ENCODE measurements around the gene PPP6R3.

Gene PPP6R3

GRCh38 chr11:68460741-68461574, at the start of gene PPP6R3:
Gene PPP6R3, plus strand, starts transcription at chr11:68460752. Its CDS starts 76,913 bp downstream, at chr11:68537665.
- Histone ChIP-seq H2AFZ (ENCODE audit: low read length) (peak within 1 kb of the TSS; percentile 94), H3K36me3 (ENCODE audit: insufficient read depth, low read length) (no peaks in the 10 kb centered on the region), H3K9ac (ENCODE audit: low read depth, low read length, poor library complexity, severe bottlenecking) (peak within 1 kb of the TSS; percentile 81), H4K20me1 (ENCODE audit: insufficient read depth, low read length, poor library complexity, severe bottlenecking) (peaks cover 50% of the 10 kb centered on the region), H3F3A (ENCODE audit: low read depth) (no peaks in the 10 kb centered on the region), H3K9me2 (replicated peaks; ENCODE audit: low read depth, low read length) (no peaks in the 10 kb centered on the region), H3K27me3 (ENCODE audit: insufficient read depth, low read length, poor library complexity, severe bottlenecking) (no peaks in the 10 kb centered on the region), H3K4me2 (ENCODE audit: low read depth, low read length, poor library complexity, severe bottlenecking) (peak within 1 kb of the TSS; percentile 84), H3K4me1 (ENCODE audit: insufficient read depth, low read length, poor library complexity, severe bottlenecking) (peaks cover 27% of the 10 kb centered on the region), H3K79me2 (ENCODE audit: insufficient read depth, low read length) (peaks cover 54% of the 10 kb centered on the region), H3K9me3 (ENCODE audit: insufficient read depth, low read depth, low read length) (no peaks in the 10 kb centered on the region), H3K4me3 (ENCODE audit: low read length, poor library complexity, severe bottlenecking) (peak within 1 kb of the TSS; percentile 95)
- TF ChIP-seq CTCF (conservative IDR thresholded peaks at IDR 0.05; ENCODE audit: low read length): no peak
- TF ChIP-seq EZH2phosphoT487 (IDR thresholded peaks at IDR 0.05; ENCODE audit: borderline replicate concordance): no peak

- Histone ChIP-seq H2AFZ (ENCODE audit: low read length) (no peak overlapping the region), H3K4me2 (ENCODE audit: low read depth, low read length, poor library complexity, severe bottlenecking) (no peak overlapping the region), H3K9me3 (ENCODE audit: insufficient read depth, low read depth, low read length) (no peaks in the 10 kb centered on the region), H3K4me1 (ENCODE audit: insufficient read depth, low read length, poor library complexity, severe bottlenecking) (no peaks in the 10 kb centered on the region), H4K20me1 (ENCODE audit: insufficient read depth, low read length, poor library complexity, severe bottlenecking) (no peaks in the 10 kb centered on the region), H3F3A (ENCODE audit: low read depth) (no peaks in the 10 kb centered on the region), H3K9ac (ENCODE audit: low read depth, low read length, poor library complexity, severe bottlenecking) (no peak overlapping the region), H3K36me3 (ENCODE audit: insufficient read depth, low read length) (peaks cover 77% of the 10 kb centered on the region; the same call in 1 of the 2 replicates), H3K9me2 (replicated peaks; ENCODE audit: low read depth, low read length) (no peaks in the 10 kb centered on the region), H3K27me3 (ENCODE audit: insufficient read depth, low read length, poor library complexity, severe bottlenecking) (no peaks in the 10 kb centered on the region), H3K4me3 (ENCODE audit: low read length, poor library complexity, severe bottlenecking) (no peak overlapping the region), H3K79me2 (ENCODE audit: insufficient read depth, low read length) (no peaks in the 10 kb centered on the region)
- no peak for TF ChIP-seq EZH2phosphoT487 (IDR thresholded peaks at IDR 0.05; ENCODE audit: borderline replicate concordance)
- no peak for TF ChIP-seq CTCF (conservative IDR thresholded peaks at IDR 0.05; ENCODE audit: low read length)
Measured at GRCh38 chr11:68411501-68411991, 49.0 kb upstream of the PPP6R3 start.

GRCh38 chr11:68412593-68413475, 47.7 kb upstream of the PPP6R3 start:
- H3K4me1 ChIP-seq (ENCODE audit: insufficient read depth, low read length, poor library complexity, severe bottlenecking): no peaks in the 10 kb centered on the region
- peaks cover 78% of the 10 kb centered on the region; the same call in 1 of the 2 replicates for H3K36me3 ChIP-seq (ENCODE audit: insufficient read depth, low read length)
- TF ChIP-seq EZH2phosphoT487 (IDR thresholded peaks at IDR 0.05; ENCODE audit: borderline replicate concordance): no peak
- TF ChIP-seq CTCF (conservative IDR thresholded peaks at IDR 0.05; ENCODE audit: low read length): no peak
- H3K9me2 ChIP-seq (replicated peaks; ENCODE audit: low read depth, low read length): no peaks in the 10 kb centered on the region
- H2AFZ ChIP-seq (ENCODE audit: low read length): no peak overlapping the region
- no peak overlapping the region for H3K4me2 ChIP-seq (ENCODE audit: low read depth, low read length, poor library complexity, severe bottlenecking)
- H3K27me3 ChIP-seq (ENCODE audit: insufficient read depth, low read length, poor library complexity, severe bottlenecking): no peaks in the 10 kb centered on the region
- H3F3A ChIP-seq (ENCODE audit: low read depth): no peaks in the 10 kb centered on the region
- no peak overlapping the region for H3K4me3 ChIP-seq (ENCODE audit: low read length, poor library complexity, severe bottlenecking)
- H3K9me3 ChIP-seq (ENCODE audit: insufficient read depth, low read depth, low read length): no peaks in the 10 kb centered on the region
- H3K9ac ChIP-seq (ENCODE audit: low read depth, low read length, poor library complexity, severe bottlenecking): no peak overlapping the region
- H4K20me1 ChIP-seq (ENCODE audit: insufficient read depth, low read length, poor library complexity, severe bottlenecking): no peaks in the 10 kb centered on the region
- H3K79me2 ChIP-seq (ENCODE audit: insufficient read depth, low read length): no peaks in the 10 kb centered on the region

Data from Loucy (cell line).